HG03457 (cell line): ENCODE data around the gene ASTN1.

Source experiments
- ATAC-seq: cut with Tn5 transposase; IDR thresholded peaks from one replicate; pipeline ENCODE4 v1.9.1; 2021; ENCODE audit warnings: moderate number of reproducible peaks; ENCODE audit not compliant: unreplicated experiment

ASTN1 gene

DNA sequence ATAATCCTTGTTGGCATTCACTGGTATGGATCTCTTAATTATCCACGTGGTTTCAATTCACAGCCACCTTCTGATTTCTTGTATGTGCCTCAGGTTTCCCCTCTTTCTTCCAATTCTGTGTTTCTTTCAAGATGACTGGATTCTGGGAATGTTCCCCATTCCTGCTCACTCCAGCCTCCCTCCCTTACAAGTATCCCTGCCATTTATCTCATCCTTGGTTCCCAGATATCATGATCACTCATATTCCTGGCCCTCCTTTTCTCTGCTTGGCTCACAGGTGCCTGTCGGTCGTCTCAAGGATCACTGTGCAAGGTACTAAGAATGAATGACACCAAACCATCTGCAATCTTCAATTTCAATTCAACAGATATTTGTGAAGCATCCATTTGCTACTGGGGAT lies 279.2 kb downstream of the ASTN1 start:
- no peak for ATAC-seq

DNA sequence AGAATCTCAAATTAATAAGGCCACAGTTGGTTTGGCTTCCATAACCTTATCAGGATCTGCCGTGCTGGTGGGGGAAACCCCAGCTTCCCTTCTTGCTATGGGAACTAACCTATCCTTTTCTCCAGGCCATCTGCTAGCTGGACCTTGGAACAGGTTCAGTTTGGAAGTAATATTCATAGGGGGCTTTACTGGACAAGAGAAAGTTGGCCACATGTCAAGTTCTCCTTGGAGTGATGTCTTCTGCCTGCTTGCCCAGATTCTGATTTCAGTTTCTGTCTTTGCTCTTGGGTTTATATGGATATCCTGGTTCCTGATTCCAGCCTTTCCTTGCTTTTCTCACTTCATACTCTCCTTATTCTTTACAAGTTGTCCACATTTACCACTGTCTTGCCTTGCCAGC lies 279.6 kb downstream of the ASTN1 start:
- no peak for ATAC-seq

DNA sequence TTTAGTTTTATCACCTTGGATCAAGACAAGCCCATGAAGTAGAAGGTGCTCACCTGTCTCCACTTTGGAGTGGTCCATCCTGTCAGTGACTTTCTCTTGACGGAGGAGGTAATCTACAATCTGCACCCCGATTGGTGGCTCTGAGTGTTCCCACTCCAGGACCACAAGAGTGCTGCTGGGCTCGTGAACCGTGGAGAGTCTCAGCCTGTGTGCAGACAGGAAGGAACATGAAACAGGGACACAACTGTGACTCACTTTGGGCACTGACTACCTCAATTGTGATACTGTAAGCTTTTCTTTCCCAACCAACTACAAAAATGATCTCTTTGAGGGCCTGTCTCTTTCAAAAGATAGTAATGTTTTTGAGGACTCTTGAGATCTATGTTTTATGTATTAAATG lies 280.2 kb downstream of the ASTN1 start:
- ATAC-seq: no peak

DNA sequence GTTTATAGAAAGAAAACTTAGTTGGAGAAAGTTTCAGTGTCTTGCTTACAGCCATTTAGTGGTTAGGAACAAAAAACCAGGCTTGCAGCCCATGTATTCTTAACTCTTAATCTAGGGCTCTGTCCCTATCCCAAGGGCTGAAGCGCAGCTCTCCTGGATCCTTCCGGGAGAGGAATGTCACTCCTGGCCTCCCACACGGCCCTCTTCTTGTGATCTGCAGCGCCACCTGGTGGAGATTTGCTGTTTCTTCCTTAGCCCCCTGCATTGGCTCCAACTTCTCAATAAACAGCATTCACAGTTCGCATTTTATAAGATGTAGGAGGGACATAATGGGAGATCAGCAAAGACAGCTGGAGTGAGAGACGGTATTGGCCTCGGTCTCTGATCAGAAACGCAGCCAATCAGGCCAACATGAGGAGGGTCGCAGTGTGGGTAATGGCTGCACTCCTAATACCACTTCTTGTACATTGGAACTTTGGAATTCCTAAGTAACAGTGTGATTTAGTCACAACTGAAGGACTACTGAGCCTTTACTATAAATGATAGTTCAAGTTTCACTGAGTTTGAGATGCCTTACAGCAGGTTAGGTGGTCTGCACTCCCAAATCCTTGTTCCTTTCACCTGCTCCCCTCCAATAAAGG lies 283.4 kb downstream of the ASTN1 start:
- no peak for ATAC-seq

DNA sequence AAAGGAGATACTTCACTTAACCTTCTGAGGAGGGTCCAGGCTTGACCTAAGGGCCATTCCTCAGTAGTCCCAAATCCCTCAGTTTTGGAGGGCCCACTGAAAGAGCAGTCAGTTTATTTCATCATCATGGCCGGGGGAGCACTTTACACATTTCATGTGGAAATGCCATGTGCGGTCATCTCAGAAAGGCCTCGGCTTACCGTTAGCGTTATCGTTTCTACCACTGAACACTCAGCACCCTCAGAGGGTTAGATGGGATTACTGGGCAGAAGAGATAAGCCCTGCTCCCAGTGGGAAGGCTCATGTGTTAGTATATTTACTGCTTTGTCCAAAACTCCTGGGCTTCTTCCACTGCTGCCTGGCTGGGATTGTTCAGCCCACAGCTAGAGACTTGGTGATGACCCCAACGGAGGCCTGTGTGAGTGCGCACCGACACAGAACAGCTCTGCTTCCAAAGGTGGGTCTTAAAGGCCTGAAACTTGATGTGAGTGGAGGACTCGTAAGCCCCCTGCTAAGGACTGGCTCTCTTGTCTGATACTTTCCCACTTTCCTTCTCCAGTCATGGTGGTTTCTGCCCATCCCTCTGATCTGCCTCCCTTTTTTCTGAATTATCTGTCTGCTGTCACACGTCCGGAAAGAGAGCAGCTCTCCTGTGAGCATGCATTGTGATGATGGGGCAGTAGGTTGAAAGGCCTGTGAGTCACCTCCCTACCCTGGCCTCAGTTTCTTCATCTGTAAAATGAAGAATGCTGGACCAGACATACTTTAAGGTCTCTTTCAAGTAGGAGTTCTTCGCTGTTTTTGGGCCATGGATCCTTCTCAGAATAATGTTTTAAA lies 284.5 kb downstream of the ASTN1 start:
- no peak for ATAC-seq

DNA sequence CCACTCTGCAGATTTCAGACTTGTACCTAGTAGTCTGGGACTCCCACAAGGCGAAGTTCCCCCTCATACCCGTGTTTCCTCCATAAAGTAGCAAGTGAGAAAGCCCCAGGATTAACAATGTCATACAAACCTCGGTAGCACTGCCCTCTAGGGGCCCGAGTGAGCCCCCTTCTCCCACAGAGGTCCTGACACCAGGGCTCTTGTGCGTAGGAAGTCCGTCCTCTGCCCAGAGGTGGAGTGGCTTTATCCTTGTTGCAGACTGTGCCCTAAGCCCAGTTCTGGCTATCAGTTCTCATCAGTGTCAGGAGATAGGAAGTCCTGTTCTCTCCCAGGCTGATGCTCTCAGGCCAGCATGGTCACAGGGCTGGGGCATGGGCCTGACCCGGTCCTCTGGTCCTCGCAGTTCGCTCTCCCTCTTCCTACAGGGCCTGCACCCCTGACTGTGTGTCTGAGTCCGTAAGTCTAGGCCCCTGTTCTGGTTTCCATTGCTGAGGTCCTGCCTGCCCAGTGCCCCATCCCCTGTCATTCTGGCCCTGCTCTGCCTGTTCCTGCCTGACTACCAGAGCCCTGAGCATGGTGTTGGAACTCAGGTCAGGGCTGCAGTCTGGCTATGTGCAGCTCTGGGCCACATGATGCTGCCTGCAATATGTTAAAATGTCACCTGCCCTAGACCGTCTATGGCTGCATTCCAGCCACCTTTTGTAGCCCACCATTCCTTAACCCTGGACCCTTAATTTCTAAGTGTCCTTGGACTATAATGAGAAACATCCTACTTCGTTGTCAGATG lies 285.6 kb downstream of the ASTN1 start:
- no peak for ATAC-seq

DNA sequence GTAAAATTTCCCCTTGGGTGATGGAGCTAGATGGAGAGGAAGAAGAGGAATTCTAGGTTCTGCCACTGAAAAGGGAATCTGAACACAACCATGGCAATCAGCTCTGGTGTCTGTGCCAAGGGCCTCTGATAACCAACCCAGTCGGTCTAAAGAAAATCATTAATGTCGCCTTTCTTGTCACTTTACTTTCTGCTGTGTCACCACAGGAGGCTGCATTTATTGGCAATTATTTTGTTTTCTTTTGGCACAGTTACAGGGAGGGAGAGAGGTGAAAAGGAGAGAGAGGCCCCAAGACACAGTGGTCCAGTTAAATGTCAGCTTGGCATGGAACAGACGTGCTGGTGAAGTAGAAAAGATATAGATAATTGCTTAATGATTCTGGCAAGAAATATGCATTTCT lies 287.0 kb downstream of the ASTN1 start:
- ATAC-seq: no peak

DNA sequence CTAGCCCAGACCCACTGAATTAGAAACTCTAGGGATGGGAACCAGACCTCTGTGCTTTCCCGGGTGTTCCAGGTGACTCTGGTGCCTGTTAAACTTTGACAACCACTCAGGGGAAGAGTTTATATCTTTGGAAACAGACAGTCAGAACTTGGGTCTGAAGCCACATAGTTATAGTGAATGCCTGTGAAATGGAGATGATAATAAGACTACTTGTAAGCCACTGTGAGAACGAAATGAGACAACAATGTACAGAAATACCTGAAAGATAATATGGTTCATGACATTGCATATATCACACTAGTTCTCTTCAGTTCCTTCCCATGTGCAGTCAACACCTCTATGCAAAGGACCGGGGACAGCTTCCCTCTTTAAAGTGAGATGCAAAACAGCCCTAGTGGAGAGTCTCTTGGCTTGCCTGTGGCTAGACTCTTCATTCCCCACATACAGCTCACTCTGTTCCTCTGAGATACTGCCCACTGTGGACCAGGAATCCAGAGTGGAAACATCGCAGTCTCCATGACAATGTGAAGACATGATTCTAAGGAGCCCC lies 287.5 kb downstream of the ASTN1 start:
- ATAC-seq: no peak

DNA sequence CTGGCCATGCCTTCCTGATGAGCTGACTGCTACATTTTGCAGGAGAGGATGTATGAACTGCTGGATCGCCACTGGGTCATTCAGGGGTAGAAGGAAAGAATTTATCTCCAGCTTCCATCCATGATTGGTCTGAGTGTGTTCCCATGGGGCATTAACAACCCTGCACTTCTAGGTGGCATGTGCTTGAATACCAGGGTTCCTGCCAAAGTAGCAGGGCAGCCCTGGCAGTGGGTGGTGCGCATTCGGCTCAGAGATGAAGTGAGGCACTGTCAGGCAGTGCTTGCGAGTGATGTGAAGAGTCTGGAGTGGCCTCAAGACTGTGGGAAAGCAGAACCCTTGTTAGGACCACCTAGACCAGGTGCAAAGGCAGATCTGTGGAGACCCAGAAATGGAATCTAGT lies 294.9 kb downstream of the ASTN1 start:
- no peak for ATAC-seq

DNA sequence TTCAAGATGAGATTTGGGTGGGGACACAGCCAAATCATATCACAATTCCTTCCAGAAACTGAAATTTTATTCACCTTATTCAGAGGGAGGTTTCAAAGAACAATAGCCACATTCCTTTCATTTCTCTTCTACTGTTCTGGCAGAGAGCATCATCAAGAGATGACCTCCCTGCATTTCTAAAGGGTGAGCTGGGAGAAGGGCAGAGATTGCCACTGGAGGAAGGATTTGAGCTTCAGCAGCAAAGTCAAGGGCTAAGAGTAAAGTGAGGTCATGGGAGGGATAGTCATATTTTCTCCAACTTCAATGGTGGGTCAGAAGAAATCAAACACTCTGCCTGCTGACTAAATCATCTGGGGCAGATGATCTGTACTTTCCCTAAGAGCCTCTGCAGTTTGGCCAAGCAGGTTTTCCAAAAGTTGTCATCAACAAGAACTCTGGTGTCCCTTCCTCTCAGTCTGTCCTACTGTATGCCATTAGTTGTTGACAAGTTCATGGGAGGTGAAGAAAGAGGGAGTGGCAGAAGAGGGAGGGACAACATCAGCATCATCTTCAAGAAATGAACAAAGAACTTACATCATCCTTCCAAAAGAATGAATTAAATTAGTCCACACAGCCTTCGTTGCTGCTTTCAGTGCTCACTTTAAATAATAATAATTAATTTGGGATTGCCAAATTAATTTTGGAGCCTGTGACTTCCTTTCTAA lies 298.3 kb downstream of the ASTN1 start:
- ATAC-seq: no peak

DNA sequence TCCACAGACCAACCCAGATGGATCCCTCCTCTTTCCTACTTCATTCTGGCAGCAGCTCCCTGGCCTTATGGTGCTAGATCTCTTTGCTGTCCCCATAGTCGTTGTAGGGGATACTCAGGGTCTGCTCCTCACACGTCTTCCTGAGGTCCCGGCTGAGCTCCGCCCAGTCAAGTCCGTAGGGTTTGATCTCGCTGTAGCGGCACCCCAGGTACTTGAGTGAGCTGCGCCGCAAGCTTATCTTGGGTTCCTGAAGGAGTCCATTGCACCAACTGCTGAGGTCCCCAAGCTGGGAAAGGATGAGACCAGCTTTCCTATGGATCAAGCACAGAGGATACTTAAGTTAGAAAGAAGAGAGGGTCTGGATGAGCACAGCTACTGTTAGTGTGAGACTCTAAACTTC lies 300.3 kb downstream of the ASTN1 start:
- no peak for ATAC-seq

DNA sequence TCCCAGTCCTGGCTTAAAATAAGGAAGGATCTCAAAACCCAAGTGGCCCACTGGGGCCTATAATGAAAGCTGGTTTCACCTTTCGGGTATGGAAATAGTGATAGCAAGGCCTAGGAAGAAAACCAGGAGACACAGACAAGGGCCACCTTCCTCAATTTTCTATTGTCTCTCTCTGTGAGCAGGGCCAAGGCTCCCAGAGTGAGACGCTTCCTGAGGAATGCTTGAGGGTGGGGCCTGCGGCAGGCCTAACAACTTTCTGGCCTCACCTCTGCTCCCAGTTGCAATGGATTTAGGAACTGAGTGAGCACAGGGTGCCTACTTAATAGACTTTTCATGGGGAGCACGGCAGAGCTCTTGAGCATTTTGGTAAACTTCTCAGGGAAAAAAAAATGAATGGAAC lies 300.9 kb downstream of the ASTN1 start:
- no peak for ATAC-seq

DNA sequence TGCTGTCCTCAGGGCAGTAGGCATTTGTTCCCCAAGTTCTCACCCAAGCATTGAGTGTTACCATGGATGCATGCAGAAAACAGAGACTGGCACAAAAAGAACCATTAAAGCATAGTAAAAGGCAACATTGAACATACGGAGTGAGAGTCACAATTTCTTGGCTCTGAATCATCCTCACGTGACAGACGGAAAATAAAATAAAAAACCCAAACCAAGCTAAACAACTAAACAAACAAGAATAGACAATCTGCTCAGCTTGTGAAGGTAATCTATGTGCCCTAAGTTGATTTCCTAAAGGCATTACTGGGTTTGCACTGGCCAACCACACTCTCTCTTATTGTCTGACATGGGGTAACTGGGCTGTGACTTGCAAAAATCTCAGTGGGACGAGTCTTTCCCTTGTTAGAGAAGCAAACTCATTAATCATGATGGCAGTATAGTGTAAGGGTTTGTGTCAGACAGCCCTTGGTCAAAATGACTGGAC lies 306.0 kb downstream of the ASTN1 start:
- ATAC-seq: no peak

DNA sequence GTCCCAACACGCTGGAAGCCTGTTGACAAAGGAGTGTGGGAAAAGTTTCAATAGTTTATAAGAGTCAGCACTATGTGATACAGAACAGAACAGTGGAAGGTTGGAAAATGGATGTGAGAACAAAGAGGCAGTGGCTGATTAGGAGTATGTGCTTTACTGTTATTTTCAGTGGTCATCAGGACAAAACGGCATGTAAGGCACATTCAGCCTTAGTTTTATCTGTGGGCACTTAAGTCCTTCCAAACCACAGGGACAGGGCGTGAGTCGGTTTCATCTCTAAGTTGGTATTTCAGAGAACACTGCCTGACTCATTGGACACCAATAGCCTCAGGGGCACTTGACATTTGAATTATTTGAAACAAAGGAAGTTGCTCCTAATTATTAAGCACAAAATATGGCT lies 306.9 kb downstream of the ASTN1 start:
- no peak for ATAC-seq

DNA sequence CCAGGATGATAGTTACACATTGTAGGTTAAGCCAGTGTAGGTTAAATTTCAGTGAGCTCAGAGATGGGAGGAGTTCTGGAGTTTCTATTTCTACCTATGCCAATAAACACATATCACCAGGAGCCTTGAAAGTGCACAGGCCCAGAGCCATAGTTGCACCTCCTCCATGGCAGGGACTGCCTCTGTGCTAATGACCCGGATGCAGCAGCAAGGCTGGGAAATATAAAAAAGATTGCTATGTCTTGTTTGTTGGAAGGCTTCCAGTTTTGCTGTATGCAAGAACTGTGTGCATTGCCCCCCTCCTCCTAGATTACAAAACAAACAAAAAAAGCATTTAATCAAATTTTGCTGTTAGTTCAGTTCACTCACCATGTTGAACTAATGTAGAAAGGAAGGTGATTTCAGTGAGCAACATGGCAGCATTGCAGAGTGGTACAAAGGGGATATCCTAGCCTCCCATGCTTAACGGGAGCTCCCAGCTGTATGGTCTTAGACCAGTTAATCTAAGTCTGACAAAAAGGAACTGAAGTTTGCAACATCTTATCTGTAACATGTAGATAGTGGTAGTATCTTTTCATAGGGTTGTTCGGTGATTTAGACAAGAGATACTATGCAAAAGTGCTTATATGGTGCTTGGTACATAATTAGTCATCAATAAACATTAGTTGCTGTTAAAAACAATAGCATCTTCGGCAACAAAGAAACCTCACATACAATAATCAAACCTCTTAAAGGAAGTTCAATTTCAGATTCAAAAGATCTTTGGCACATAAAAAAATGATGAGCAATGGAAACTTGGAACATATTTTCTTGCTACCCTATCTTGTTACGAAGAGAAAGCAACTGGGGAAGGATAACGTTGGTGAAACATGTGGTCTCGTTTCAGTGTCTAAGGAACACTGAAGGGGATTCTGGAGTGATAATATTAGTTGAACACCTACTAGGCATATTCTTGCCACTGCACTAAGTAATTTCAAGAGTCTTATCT lies 309.5 kb downstream of the ASTN1 start:
- no peak for ATAC-seq

DNA sequence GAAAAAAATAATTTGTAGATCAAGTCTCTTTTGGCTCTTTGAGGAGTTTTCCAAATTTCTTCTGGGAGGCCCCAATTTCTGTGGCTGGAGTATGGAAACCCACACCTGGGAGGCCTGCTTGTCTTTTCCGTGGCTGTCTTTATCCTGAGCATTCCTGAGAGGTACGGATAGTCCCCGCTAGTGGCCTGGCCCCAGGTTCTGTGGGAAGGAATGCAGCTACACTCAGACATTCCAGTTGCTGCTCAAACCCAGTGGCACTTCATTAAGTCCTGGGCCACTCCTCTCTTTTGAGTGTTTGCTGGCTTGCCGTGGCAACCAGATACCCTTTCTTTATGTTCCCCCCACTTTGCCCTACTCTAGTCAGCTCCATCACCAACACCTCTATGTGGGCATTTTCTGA lies 310.4 kb downstream of the ASTN1 start:
- ATAC-seq: no peak

DNA sequence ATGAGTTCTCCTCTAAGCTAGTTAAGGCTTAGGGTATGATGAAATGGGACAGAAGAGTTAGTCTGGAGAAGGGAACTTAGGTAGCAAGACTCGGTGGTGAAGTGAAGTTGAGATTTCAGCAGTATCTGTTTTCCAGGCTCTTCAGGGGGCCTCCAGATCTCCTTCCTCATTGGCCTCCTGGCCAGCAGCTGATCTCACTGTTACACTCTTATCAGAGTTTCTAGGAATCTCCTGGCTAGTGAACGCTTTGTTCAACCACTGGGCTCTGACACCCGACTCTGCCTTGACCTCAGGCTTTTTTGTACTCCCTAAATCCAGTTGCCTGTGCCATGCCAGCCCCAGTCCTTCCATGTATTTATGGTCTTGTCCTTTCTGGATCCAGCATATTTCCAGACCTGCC lies 311.0 kb downstream of the ASTN1 start:
- no peak for ATAC-seq

DNA sequence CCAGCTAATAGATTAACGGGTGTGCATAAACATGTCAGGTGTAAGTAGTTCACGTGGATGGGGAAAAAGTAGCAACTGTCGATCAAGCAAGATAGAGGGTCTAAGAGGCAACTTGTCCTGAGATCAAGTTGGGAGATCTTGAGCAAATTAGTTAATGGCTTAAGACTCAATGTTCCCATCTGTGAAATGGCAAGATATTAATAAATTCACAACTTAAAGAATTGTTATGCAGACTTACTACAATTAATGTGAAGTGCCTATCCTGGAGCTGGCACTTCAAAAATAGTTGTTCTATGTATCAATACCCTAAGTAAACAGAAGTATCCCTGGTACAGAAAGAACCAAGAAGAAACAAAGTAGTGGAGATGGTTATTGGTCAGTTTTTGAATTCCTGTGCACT lies 312.4 kb downstream of the ASTN1 start:
- no peak for ATAC-seq

DNA sequence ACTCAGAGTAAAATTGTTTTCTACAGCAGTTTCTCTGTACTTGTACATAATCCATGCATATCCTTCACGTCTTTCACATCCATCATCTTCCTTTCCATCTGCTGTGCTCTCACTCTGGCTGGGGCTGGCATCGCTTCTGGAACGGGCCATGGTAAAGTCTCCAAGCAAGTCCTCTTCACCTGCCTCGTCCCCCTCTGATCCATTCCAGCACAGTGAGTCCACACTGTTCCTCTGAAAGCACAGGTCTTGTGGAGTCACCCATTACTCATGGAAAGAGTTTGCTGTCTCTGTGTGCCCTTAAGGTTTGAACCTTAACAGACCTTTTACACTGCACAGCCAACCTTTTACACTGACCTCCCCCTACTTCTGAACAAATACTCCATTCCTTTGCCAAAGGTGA lies 313.6 kb downstream of the ASTN1 start:
- no peak for ATAC-seq

DNA sequence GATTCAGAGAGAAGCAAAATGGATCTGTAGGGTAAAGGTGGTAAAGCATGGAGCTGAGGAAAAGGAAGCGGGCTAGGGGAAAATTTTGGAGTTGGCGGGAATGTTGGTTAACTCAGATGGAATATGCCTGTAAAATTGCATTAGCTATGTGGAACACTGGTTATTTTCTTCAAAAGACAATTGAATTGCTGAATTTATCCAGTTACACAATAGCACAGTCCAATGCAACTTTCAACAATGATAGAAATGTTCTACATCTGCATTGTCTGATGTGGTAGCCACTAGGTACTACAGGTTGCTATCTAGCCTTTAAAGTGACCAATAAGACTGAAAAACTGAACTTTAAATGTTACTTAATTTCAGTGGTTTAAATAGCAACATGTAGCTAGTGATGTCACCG lies 315.2 kb downstream of the ASTN1 start:
- ATAC-seq: no peak
